ENCODE data around the gene PHLDB2. TPM values are rescaled to one million over a fixed set of nuclear protein-coding genes. Genes with fewer than 3 reads are reported as not detected.
A peak's percentile ranks its signal among the peaks of the same experiment; 100 is the strongest.

PHLDB2 gene
- polyA plus RNA-seq, 2 of the 4 experiments (the other 2 are of a cell fraction) = 39.5 to 50.6 TPM

- no peak for TF ChIP-seq FOXS1 (CRISPR knock-in tag; IDR thresholded peaks at IDR 0.05)
Measured at GRCh38 chr3:111923806-111924205, 64.7 kb downstream of the PHLDB2 start (continued).

- ChIA-PET POLR2A (no interaction called here), CTCF (interaction anchor here (1.0 kb wide), 1 partner anchor 207 kb away, joined by 3 read pairs; no protein-coding TSS in a partner anchor)
- 94% methylated on average over 6 of the region's 6 CpGs for WGBS (ENCODE audit: missing lambda C conversion rate)
- Histone ChIP-seq H3K4me1 (peaks cover 46% of the 10 kb centered on the region), H3K27ac (peak overlapping the region; percentile 56 to 80; a peak in 5 of 6 replicates), H3K4me2 (no peak overlapping the region), H3K9me3 (no peaks in the 10 kb centered on the region), H3K4me3 (no peak overlapping the region)
- ATAC-seq = no peak
- TF ChIP-seq NPAS2 (CRISPR knock-in tag; IDR thresholded peaks at IDR 0.05; ENCODE audit: borderline replicate concordance) = no peak
- no peak for TF ChIP-seq MYC (IDR thresholded peaks at IDR 0.05; ENCODE audit: borderline replicate concordance, low read length)
- TF ChIP-seq RCOR1 (IDR thresholded peaks at IDR 0.05; ENCODE audit: low read depth, low read length) = no peak
- no peak for TF ChIP-seq POLR2AphosphoS2 (conservative IDR thresholded peaks at IDR 0.05; ENCODE audit: low read length)
- no peak for TF ChIP-seq HMGXB4 (CRISPR knock-in tag; IDR thresholded peaks at IDR 0.05; ENCODE audit: borderline replicate concordance)
- no peak for TF ChIP-seq TP53 (CRISPR knock-in tag; IDR thresholded peaks at IDR 0.05)
- TF ChIP-seq MAFK (IDR thresholded peaks at IDR 0.05; ENCODE audit: partially characterized antibody) = no peak
- no peak for TF ChIP-seq CHD2 (IDR thresholded peaks at IDR 0.05; ENCODE audit: low read length, partially characterized antibody)
- TF ChIP-seq BCL3 (IDR thresholded peaks at IDR 0.05) = no peak
- FAIRE-seq = no peak
- DNase-seq (ENCODE audit: low read depth in 1 of 2, low spot score in 1 of 2) = no peak
Measured at GRCh38 chr3:111924283-111924682, 65.2 kb downstream of the PHLDB2 start.

- H3K27ac ChIP-seq = peak overlapping the region in 1 of 2 experiments; percentile 69; a peak in 3 of 6 replicates
- peaks cover 33% of the 10 kb centered on the region for H3K4me1 ChIP-seq
- CTCF ChIA-PET = no interaction called here
- H3K4me3 ChIP-seq = no peak overlapping the region
- no peaks in the 10 kb centered on the region for H3K9me3 ChIP-seq
- peak overlapping the region; percentile 19; the same call in 2 of the 3 replicates for H3K4me2 ChIP-seq
- FAIRE-seq (no peak), ATAC-seq (no peak), DNase-seq (ENCODE audit: low read depth in 1 of 2, low spot score in 1 of 2) (no peak)
- no peak for TF ChIP-seq CHD4 (IDR thresholded peaks at IDR 0.05; ENCODE audit: borderline replicate concordance)
- no peak for TF ChIP-seq MYC (IDR thresholded peaks at IDR 0.05; ENCODE audit: borderline replicate concordance, low read length)
- TF ChIP-seq E2F6 (IDR thresholded peaks at IDR 0.05; ENCODE audit: borderline replicate concordance, low read depth) = no peak
- no peak for TF ChIP-seq SREBF2 (IDR thresholded peaks at IDR 0.05)
- TF ChIP-seq HEYL (CRISPR knock-in tag; IDR thresholded peaks at IDR 0.05) = no peak
- no peak for TF ChIP-seq FOSL2 (IDR thresholded peaks at IDR 0.05)
- TF ChIP-seq FOSL2 (CRISPR knock-in tag; IDR thresholded peaks at IDR 0.05) = no peak
- no peak for TF ChIP-seq ESRRA (IDR thresholded peaks at IDR 0.05; ENCODE audit: borderline replicate concordance, low read length)
- no peak for TF ChIP-seq EHMT2 (IDR thresholded peaks at IDR 0.05; ENCODE audit: low read depth)
- TF ChIP-seq HOXB13 (CRISPR knock-in tag; IDR thresholded peaks at IDR 0.05; ENCODE audit: low read depth) = no peak
- TF ChIP-seq KDM1A (IDR thresholded peaks at IDR 0.05; ENCODE audit: low read depth) = no peak
- no peak for TF ChIP-seq CBX2 (IDR thresholded peaks at IDR 0.05; ENCODE audit: borderline replicate concordance, low read depth)
- TF ChIP-seq POLR2AphosphoS2 (conservative IDR thresholded peaks at IDR 0.05; ENCODE audit: low read length) = no peak
- no peak for TF ChIP-seq MAFK (IDR thresholded peaks at IDR 0.05; ENCODE audit: partially characterized antibody)
- TF ChIP-seq JUNB (IDR thresholded peaks at IDR 0.05) = no peak
- POLR2A ChIA-PET = no interaction called here
- 9% methylated on average over 3 of the region's 3 CpGs for WGBS (ENCODE audit: missing lambda C conversion rate)
Measured at GRCh38 chr3:111926266-111926676, 67.2 kb downstream of the PHLDB2 start.
